HepG2 (cell line): ENCODE results near the gene SLC44A5. TPM values are rescaled to one million over a fixed set of nuclear protein-coding genes. Genes with fewer than 3 reads are reported as not detected.

Source experiments
- ATAC-seq: fragments of 200-7000 bp; cut with Tn5 transposase; 3 replicates; pipeline ENCODE4 v1.9.1; 2020; ENCODE audit warnings: mild to moderate bottlenecking, moderate library complexity
- BruUV-seq: library from RNA; stranded (reverse); fragments of 400-500 nt; replicated peaks from 2 replicates; lab custom pipeline; 2021; lab: Mats Ljungman, UMichigan
- CTCF ChIA-PET: fragments of 300-600 bp; formaldehyde crosslinking; extraction: SDS; loops from one replicate; lab custom pipeline; 2021; ENCODE audit warnings: low total read pairs, inconsistent platforms, low intra/inter-chr PET ratio; lab: Yijun Ruan, JAX
- POLR2A ChIA-PET: fragments of 350-600 bp; sonication (Branson Sonifier 250); formaldehyde crosslinking; loops from one replicate; lab custom pipeline; 2020; ENCODE audit warnings: antibody characterized with exemption, inconsistent platforms; lab: Yijun Ruan, JAX
- DNase-seq: peaks from one replicate; pipeline ENCODE4 v3.0.0-alpha.2; 2015; ENCODE audit warnings: low spot score
- FAIRE-seq: peaks from 3 replicates; lab custom pipeline; 2011; peaks lifted over from hg19 to GRCh38; lab: Jason Lieb, UNC
- H2AFZ ChIP-seq: one replicate; pipeline ENCODE4 v1.6.1; 2011; ENCODE audit warnings: low read length, inconsistent platforms
- H3K27ac ChIP-seq: fragments of 300-600 bp; 3 replicates; pipeline ENCODE4 v1.8.0; 2011; ENCODE audit warnings: mixed run types, mild to moderate bottlenecking, mixed read lengths, low read length, inconsistent platforms; ENCODE audit not compliant: insufficient read depth; ENCODE audit errors: extremely low read length
- H3K27me3 ChIP-seq, 2 experiments: fragments of 200-600 bp in 1 of 2; 2 replicates in 1 of 2; 3 replicates in 1 of 2; pipeline versions ENCODE4 v1.6.0 to v1.8.0; 2011; ENCODE audit warnings: low read length in 2 of 2, mild to moderate bottlenecking in 2 of 2, moderate library complexity in 2 of 2, inconsistent platforms in 1 of 2; ENCODE audit not compliant: insufficient read depth in 2 of 2, control insufficient read depth in 1 of 2
- H3K36me3 ChIP-seq, 2 experiments: fragments of 200-600 bp in 1 of 2; replicated peaks in 1 of 2; 2 replicates in 1 of 2; 3 replicates in 1 of 2; pipeline versions ENCODE4 v1.5.1 to v1.8.0; 2011; ENCODE audit warnings: low read length in 2 of 2, inconsistent platforms in 1 of 2; ENCODE audit not compliant: insufficient read depth in 2 of 2, control insufficient read depth in 1 of 2
- H3K4me1 ChIP-seq: 2 replicates; pipeline ENCODE4 v1.5.1; 2012; ENCODE audit warnings: low read length, inconsistent platforms; ENCODE audit not compliant: insufficient read depth
- H3K4me2 ChIP-seq: 2 replicates; pipeline ENCODE4 v1.6.0; 2011; ENCODE audit warnings: low read depth, low read length, inconsistent platforms
- H3K4me3 ChIP-seq, 3 experiments: fragments of 200-600 bp in 1 of 3; sonication (generic), shearing (Covaris generic) in 1 of 3; replicated peaks in 1 of 3; 2 replicates each; pipeline ENCODE4 v1.5.1; 2011 to 2016; ENCODE audit warnings: low read length in 3 of 3, inconsistent platforms in 2 of 3, low read depth in 2 of 3, mild to moderate bottlenecking in 2 of 3, control low read depth in 1 of 3, mixed read lengths in 1 of 3; ENCODE audit not compliant: insufficient read depth in 1 of 3
- H3K79me2 ChIP-seq: one replicate; pipeline ENCODE4 v1.6.1; 2011; ENCODE audit warnings: low read length, inconsistent platforms; ENCODE audit not compliant: insufficient read depth
- H3K9ac ChIP-seq: 2 replicates; pipeline ENCODE4 v1.6.0; 2011; ENCODE audit warnings: mild to moderate bottlenecking, low read depth, low read length, inconsistent platforms; ENCODE audit not compliant: insufficient read depth
- H3K9me3 ChIP-seq: 2 replicates; pipeline ENCODE4 v1.5.1; 2012; ENCODE audit warnings: mild to moderate bottlenecking, low read length
- H4K20me1 ChIP-seq: 2 replicates; pipeline ENCODE4 v1.6.0; 2011; ENCODE audit warnings: inconsistent platforms, mild to moderate bottlenecking, low read length, moderate library complexity; ENCODE audit not compliant: insufficient read depth
- CENPX ChIP-seq: sonication (generic); formaldehyde crosslinking; IDR thresholded peaks from 2 replicates; pipeline ENCODE4 v1.9.0; 2021; ENCODE audit warnings: mild to moderate bottlenecking, missing genetic modification reagents, moderate library complexity
- FOSL2 ChIP-seq: sonication (generic); formaldehyde crosslinking; IDR thresholded peaks from 2 replicates; pipeline ENCODE4 v1.4.0; 2020; ENCODE audit warnings: missing genetic modification reagents
- HOXA7 ChIP-seq: sonication (generic); formaldehyde crosslinking; IDR thresholded peaks from 2 replicates; pipeline ENCODE4 v1.8.1; 2022; ENCODE audit warnings: mild to moderate bottlenecking, missing genetic modification reagents, moderate library complexity
- MAFF ChIP-seq: IDR thresholded peaks from 2 replicates; pipeline ENCODE4 v1.6.1; 2011; ENCODE audit warnings: low read depth, low read length, improper control_type of control experiment
- NFRKB ChIP-seq: fragments of 450-650 bp; IDR thresholded peaks from 2 replicates; pipeline ENCODE4 v1.6.1; 2017
- NKX3-1 ChIP-seq: sonication (generic); formaldehyde crosslinking; IDR thresholded peaks from 2 replicates; pipeline ENCODE4 v1.5.0; 2020; ENCODE audit warnings: missing genetic modification reagents
- PBX2 ChIP-seq: IDR thresholded peaks from 2 replicates; pipeline ENCODE4 v1.6.1; 2016; ENCODE audit warnings: control low read depth
- PLRG1 ChIP-seq: fragments of 450-650 bp; conservative IDR thresholded peaks from 2 replicates; pipeline ENCODE4 v1.6.1; 2016
- RORA ChIP-seq: sonication (generic); formaldehyde crosslinking; IDR thresholded peaks from 2 replicates; pipeline ENCODE4 v1.5.0; 2020; ENCODE audit warnings: mild to moderate bottlenecking, missing genetic modification reagents, moderate library complexity
- SP5 ChIP-seq: IDR thresholded peaks from 2 replicates; pipeline ENCODE4 v1.6.1; 2016; ENCODE audit warnings: low read depth, borderline replicate concordance
- U2AF1 ChIP-seq: fragments of 200-400 bp; formaldehyde crosslinking; optimal IDR thresholded peaks from 2 replicates; pipeline ENCODE3; 2017; ENCODE audit warnings: mild to moderate bottlenecking, low read depth, low read length
- ZBTB49 ChIP-seq: sonication (generic); formaldehyde crosslinking; IDR thresholded peaks from 2 replicates; pipeline ENCODE4 v1.4.0; 2020; ENCODE audit warnings: missing genetic modification reagents, borderline replicate concordance
- ZNF350 ChIP-seq: sonication (generic); formaldehyde crosslinking; IDR thresholded peaks from 2 replicates; pipeline ENCODE4 v1.4.0; 2020; ENCODE audit warnings: mild to moderate bottlenecking, low read depth, missing genetic modification reagents, borderline replicate concordance
- ZNF552 ChIP-seq: sonication (generic); formaldehyde crosslinking; IDR thresholded peaks from 2 replicates; pipeline ENCODE4 v1.9.0; 2022; ENCODE audit warnings: missing genetic modification reagents, mild to moderate bottlenecking, borderline replicate concordance
- ZNF737 ChIP-seq: sonication (generic); formaldehyde crosslinking; IDR thresholded peaks from 2 replicates; pipeline ENCODE4 v1.5.0; 2020; ENCODE audit warnings: missing genetic modification reagents, mild to moderate bottlenecking, borderline replicate concordance
- ZNF878 ChIP-seq: sonication (generic); formaldehyde crosslinking; IDR thresholded peaks from 2 replicates; pipeline ENCODE4 v1.8.1; 2023; ENCODE audit warnings: mild to moderate bottlenecking, missing genetic modification reagents, moderate library complexity
- WGBS: methylation state at CpG from one replicate; pipeline ENCODE4 v1.1.6; 2017; ENCODE audit warnings: low lambda C conversion rate; 5-methylcytosine and 5-hydroxymethylcytosine counted together
- in situ Hi-C: cut with HindIII; loops from 2 replicates; pipeline ENCODE4 v1.10.0; 2017; ENCODE audit warnings: low pct_unique_long_range_greater_than_20kb; ENCODE audit not compliant: extremely low pct_ligation_motif_present
- intact Hi-C: fragments of 100-400 bp; cut with micrococcal nuclease; formaldehyde crosslinking; loops from one replicate; pipeline ENCODE4 v1.10.0; 2022; ENCODE audit not compliant: unreplicated experiment
- polyA plus RNA-seq, 8 experiments: library from polyadenylated mRNA; depleted of rRNA in 3 of 8; stranded (reverse) in 7 of 8; unstranded in 1 of 8; fragments of >200 nt; fragmentation: Illumina TruSeq in 4 of 8; extraction: Trizol in 4 of 8; gene quantifications; 2 replicates each; pipeline versions ENCODE4 v1.2.1 to v1.2.3, GENCODE V29; 2011 to 2016; ENCODE audit warnings: low read depth in 4 of 8, missing spikeins in 1 of 8, mixed read lengths in 1 of 8; ENCODE audit not compliant: insufficient read depth in 1 of 8
- total RNA-seq, 5 experiments: library from RNA; depleted of rRNA; stranded (reverse); fragments of >200 nt; fragmentation: Illumina TruSeq; extraction: Trizol; gene quantifications; 2 replicates each; pipeline ENCODE4 v1.2.3, GENCODE V29; 2016; ENCODE audit warnings: low read depth in 1 of 5

Gene SLC44A5
- total and polyA plus RNA-seq, 2 of the 13 experiments (the other 11 are each of a cell fraction or from before 2014, with no cell fraction given), result 8.0 to 16.0 TPM

GRCh38 chr1:75625795-75626194, 14.9 kb upstream of the SLC44A5 start:
- Histone ChIP-seq H3K27ac (no peak overlapping the region), H3K4me1 (peaks cover 10% of the 10 kb centered on the region), H3K79me2 (no peaks in the 10 kb centered on the region), H3K27me3 (no peaks in the 10 kb centered on the region), H3K9me3 (no peaks in the 10 kb centered on the region), H3K4me2 (no peak overlapping the region), H4K20me1 (no peaks in the 10 kb centered on the region), H3K4me3 (no peak overlapping the region), H3K36me3 (no peaks in the 10 kb centered on the region), H3K9ac (no peak overlapping the region), H2AFZ (no peak overlapping the region)
- intact Hi-C loops (no loop called here), in situ Hi-C loops (loop anchor here (25.0 kb wide), 1 partner anchor 388 kb away; no protein-coding TSS in a partner anchor)
- ATAC-seq (no peak), DNase-seq (no peak), FAIRE-seq (no peak)
- WGBS, result 95% methylated on average over 3 of the region's 3 CpGs
- BruUV-seq, result no TSS peak
- CTCF ChIA-PET, result no interaction called here
- TF ChIP-seq ZNF878 (CRISPR knock-in tag), result no peak
- TF ChIP-seq MAFF, result no peak
- TF ChIP-seq ZNF350 (CRISPR knock-in tag), result no peak
- TF ChIP-seq PBX2 (CRISPR knock-in tag), result no peak
- no peak for TF ChIP-seq FOSL2 (CRISPR knock-in tag)
- TF ChIP-seq NFRKB, result no peak
- TF ChIP-seq NKX3-1 (CRISPR knock-in tag), result no peak
- TF ChIP-seq ZNF552 (CRISPR knock-in tag), result no peak
- no peak for TF ChIP-seq SP5 (CRISPR knock-in tag)
- TF ChIP-seq ZBTB49 (CRISPR knock-in tag), result no peak
- no peak for TF ChIP-seq PLRG1
- no peak for TF ChIP-seq ZNF737 (CRISPR knock-in tag)
- no peak for TF ChIP-seq HOXA7 (CRISPR knock-in tag)
- no peak for TF ChIP-seq RORA (CRISPR knock-in tag)
- no peak for TF ChIP-seq U2AF1
- TF ChIP-seq CENPX (CRISPR knock-in tag), result no peak
- POLR2A ChIA-PET, result no interaction called here
